ENCODE data around the gene THRB. TPM values are rescaled to one million over a fixed set of nuclear protein-coding genes. Genes with fewer than 3 reads are reported as not detected.

THRB gene
- total RNA-seq, 1 donor from 2014 or later, result 0.56 TPM

DNA sequence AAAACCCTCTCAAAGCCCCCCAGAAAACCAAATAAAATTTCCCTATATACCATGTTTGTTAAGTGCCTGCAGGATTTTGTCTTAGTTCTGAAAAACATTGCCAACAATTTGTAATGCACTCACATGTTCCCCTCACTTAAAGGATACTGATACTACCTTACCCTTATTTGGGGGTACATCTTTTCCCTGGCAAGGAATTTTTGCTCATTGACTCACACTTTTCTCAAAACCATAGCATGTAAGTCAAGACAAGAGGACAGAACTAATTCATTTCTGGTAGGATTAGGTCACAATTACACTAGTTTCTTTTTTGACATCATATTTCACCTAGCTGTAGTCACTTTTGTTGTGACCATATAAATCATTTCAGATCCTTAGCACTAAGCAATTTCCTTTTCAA lies 222.2 kb downstream of the THRB start:
- DNase-seq, result no peak
- Mint-ChIP-seq H3K27ac (ENCODE audit: unreplicated experiment) (no peak overlapping the region), H3K27me3 (ENCODE audit: unreplicated experiment) (peaks cover 2% of the 10 kb centered on the region), H3K9me3 (ENCODE audit: unreplicated experiment) (no peaks in the 10 kb centered on the region), H3K4me1 (ENCODE audit: low read depth, unreplicated experiment) (no peaks in the 10 kb centered on the region), H3K4me3 (ENCODE audit: unreplicated experiment) (no peak overlapping the region), H3K36me3 (ENCODE audit: unreplicated experiment) (no peaks in the 10 kb centered on the region)
- TF ChIP-seq, protein P1, sequence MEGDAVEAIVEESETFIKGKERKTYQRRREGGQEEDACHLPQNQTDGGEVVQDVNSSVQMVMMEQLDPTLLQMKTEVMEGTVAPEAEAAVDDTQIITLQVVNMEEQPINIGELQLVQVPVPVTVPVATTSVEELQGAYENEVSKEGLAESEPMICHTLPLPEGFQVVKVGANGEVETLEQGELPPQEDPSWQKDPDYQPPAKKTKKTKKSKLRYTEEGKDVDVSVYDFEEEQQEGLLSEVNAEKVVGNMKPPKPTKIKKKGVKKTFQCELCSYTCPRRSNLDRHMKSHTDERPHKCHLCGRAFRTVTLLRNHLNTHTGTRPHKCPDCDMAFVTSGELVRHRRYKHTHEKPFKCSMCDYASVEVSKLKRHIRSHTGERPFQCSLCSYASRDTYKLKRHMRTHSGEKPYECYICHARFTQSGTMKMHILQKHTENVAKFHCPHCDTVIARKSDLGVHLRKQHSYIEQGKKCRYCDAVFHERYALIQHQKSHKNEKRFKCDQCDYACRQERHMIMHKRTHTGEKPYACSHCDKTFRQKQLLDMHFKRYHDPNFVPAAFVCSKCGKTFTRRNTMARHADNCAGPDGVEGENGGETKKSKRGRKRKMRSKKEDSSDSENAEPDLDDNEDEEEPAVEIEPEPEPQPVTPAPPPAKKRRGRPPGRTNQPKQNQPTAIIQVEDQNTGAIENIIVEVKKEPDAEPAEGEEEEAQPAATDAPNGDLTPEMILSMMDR (IDR thresholded peaks at IDR 0.05; ENCODE audit: partially characterized antibody, unreplicated experiment), result no peak

DNA sequence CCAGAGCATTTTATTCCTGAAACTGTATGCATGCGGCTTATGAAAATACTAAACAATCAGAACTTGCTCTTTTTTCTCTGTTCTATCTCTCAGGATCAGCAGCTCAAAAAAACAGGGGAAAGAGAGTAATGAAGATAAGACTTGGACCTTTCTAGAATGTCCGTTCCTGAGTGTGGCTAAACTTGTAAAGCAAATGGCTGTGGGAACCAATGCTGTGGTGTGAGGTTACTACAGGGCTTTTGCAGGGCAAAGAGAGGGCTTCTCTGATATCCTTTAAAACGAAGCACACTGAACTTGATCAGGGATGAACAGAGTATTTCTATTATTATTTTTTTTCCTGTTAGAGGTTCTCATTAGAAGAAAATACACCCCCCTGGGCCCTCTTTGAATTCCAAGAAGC lies 223.4 kb downstream of the THRB start:
- DNase-seq, result no peak
- Mint-ChIP-seq H3K9me3 (ENCODE audit: unreplicated experiment) (no peaks in the 10 kb centered on the region), H3K4me1 (ENCODE audit: low read depth, unreplicated experiment) (no peaks in the 10 kb centered on the region), H3K36me3 (ENCODE audit: unreplicated experiment) (no peaks in the 10 kb centered on the region), H3K27me3 (ENCODE audit: unreplicated experiment) (peaks cover 2% of the 10 kb centered on the region), H3K4me3 (ENCODE audit: unreplicated experiment) (no peak overlapping the region), H3K27ac (ENCODE audit: unreplicated experiment) (no peak overlapping the region)
- TF ChIP-seq, protein P1 (IDR thresholded peaks at IDR 0.05; ENCODE audit: partially characterized antibody, unreplicated experiment), result no peak

DNA sequence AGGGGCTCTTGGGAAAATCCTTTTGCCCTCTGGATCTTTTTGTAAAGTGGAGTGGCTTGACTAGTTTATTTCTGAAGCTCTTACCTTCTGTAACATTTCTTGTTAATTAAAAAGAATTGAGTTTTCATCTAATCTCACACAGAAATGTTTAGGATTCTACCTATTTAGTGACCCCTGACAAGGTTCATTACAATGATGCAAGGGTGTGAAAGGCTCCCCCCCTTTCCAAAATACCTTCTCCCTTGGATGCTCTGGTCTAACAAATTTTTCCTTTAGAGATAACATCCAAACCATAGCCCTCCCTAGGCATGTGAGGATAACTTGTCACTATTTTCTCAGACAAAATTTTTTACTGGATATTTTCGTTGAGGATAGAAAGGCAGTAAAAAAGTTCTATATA lies 223.9 kb downstream of the THRB start:
- H3K36me3 Mint-ChIP-seq (ENCODE audit: unreplicated experiment), result no peaks in the 10 kb centered on the region
- no peaks in the 10 kb centered on the region for H3K9me3 Mint-ChIP-seq (ENCODE audit: unreplicated experiment)
- no peak for DNase-seq
- TF ChIP-seq, protein P1 (IDR thresholded peaks at IDR 0.05; ENCODE audit: partially characterized antibody, unreplicated experiment), result no peak
- no peak overlapping the region for H3K27ac Mint-ChIP-seq (ENCODE audit: unreplicated experiment)
- H3K4me3 Mint-ChIP-seq (ENCODE audit: unreplicated experiment), result no peak overlapping the region
- no peaks in the 10 kb centered on the region for H3K4me1 Mint-ChIP-seq (ENCODE audit: low read depth, unreplicated experiment)
- H3K27me3 Mint-ChIP-seq (ENCODE audit: unreplicated experiment), result peaks cover 2% of the 10 kb centered on the region

DNA sequence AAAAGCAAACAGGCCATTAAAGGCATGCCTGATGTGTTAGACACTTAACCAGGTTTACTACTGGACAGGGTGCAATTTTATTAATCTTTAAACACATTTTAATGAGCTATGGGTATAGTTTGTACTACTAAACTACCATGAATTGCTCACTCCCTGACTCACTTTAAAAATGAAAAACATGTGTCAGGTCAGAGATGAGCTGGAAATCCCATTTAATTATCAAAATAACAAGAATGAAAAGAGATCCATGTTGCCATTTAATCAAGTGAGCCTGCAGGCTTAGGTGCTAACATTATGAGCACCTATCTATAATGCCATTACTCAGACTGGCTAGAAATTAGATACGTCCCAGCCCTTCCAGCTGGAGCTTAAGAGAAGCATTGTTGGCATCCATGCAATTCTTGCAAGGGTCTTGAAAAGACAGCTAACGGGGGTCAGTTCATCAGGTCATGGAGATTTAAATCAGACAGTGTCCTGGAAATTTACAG lies 224.4 kb downstream of the THRB start:
- H3K9me3 Mint-ChIP-seq (ENCODE audit: unreplicated experiment), result no peaks in the 10 kb centered on the region
- no peak overlapping the region for H3K4me3 Mint-ChIP-seq (ENCODE audit: unreplicated experiment)
- TF ChIP-seq, protein P1 (IDR thresholded peaks at IDR 0.05; ENCODE audit: partially characterized antibody, unreplicated experiment), result no peak
- H3K27ac Mint-ChIP-seq (ENCODE audit: unreplicated experiment), result no peak overlapping the region
- DNase-seq, result no peak
- no peaks in the 10 kb centered on the region for H3K4me1 Mint-ChIP-seq (ENCODE audit: low read depth, unreplicated experiment)
- H3K27me3 Mint-ChIP-seq (ENCODE audit: unreplicated experiment), result peaks cover 2% of the 10 kb centered on the region
- H3K36me3 Mint-ChIP-seq (ENCODE audit: unreplicated experiment), result no peaks in the 10 kb centered on the region

DNA sequence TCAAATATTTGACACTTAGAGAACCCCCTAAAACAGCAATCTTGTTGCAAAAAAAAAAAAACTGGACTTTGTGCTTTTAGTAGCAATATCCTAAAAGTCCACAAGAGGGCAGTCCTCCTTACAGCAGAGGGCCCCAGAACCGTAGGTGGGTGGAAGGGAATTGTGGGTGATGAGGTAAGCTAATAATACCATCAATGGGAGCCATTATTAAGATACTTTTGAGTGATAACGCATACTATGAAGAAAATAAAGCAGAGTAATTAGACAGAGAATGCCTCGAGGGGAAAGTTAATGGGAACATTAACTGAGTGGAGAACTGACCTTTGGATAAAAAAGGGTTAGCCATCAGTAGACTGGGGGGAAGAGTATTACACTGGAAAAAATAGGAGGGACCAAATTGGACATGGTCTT lies 229.9 kb downstream of the THRB start:
- H3K9me3 Mint-ChIP-seq (ENCODE audit: unreplicated experiment), result no peaks in the 10 kb centered on the region
- no peaks in the 10 kb centered on the region for H3K4me1 Mint-ChIP-seq (ENCODE audit: low read depth, unreplicated experiment)
- H3K27ac Mint-ChIP-seq (ENCODE audit: unreplicated experiment), result no peak overlapping the region
- DNase-seq, result no peak
- no peaks in the 10 kb centered on the region for H3K27me3 Mint-ChIP-seq (ENCODE audit: unreplicated experiment)
- no peaks in the 10 kb centered on the region for H3K36me3 Mint-ChIP-seq (ENCODE audit: unreplicated experiment)
- TF ChIP-seq, protein P1 (IDR thresholded peaks at IDR 0.05; ENCODE audit: partially characterized antibody, unreplicated experiment), result peak; percentile 78
- no peak overlapping the region for H3K4me3 Mint-ChIP-seq (ENCODE audit: unreplicated experiment)

Measured in glutamatergic neuron (in vitro differentiated cells).